Transverse colon (tissue), 4 donors: ENCODE measurements around the gene GMPPB. TPM values are rescaled to one million over a fixed set of nuclear protein-coding genes. Genes with fewer than 3 reads are reported as not detected.

Source experiments
- DNase-seq: peaks from one replicate; pipeline ENCODE4 v3.0.0-alpha.2; 2019
- H3K27ac ChIP-seq, 4 donors: fragments of 200-600 bp; sonication (generic); 2 replicates each; pipeline ENCODE4 v1.5.1; 2016 to 2018; ENCODE audit warnings: inconsistent platforms in 4 of 4
- H3K27me3 ChIP-seq: fragments of 200-600 bp; sonication (generic); 2 replicates; pipeline ENCODE4 v1.5.1; 2017; ENCODE audit warnings: inconsistent platforms
- H3K36me3 ChIP-seq, 4 donors: fragments of 200-600 bp; sonication (generic); 2 replicates each; pipeline ENCODE4 v1.5.1; 2017 to 2019; ENCODE audit warnings: inconsistent platforms in 4 of 4
- H3K4me1 ChIP-seq, 4 donors: fragments of 200-600 bp; sonication (generic); 2 replicates each; pipeline ENCODE4 v1.5.1; 2017 to 2020; ENCODE audit warnings: inconsistent platforms in 4 of 4
- H3K4me3 ChIP-seq, 4 donors: fragments of 200-600 bp; sonication (generic); 1 replicate in 1 of 4; 2 replicates in 3 of 4; pipeline versions ENCODE4 v1.5.1 to v1.6.1; 2017 to 2019; ENCODE audit warnings: inconsistent platforms in 4 of 4
- H3K9me3 ChIP-seq, 2 donors: fragments of 200-600 bp; sonication (generic); 2 replicates each; pipeline ENCODE4 v1.5.1; 2017 to 2019; ENCODE audit warnings: inconsistent platforms in 2 of 2
- EP300 ChIP-seq: sonication (generic); formaldehyde crosslinking; IDR thresholded peaks from one replicate; pipeline ENCODE4 v1.6.1; 2017; ENCODE audit warnings: antibody characterized with exemption, low read depth
- POLR2A ChIP-seq: fragments of 450-650 bp; IDR thresholded peaks from one replicate; pipeline ENCODE4 v1.6.1; 2016; ENCODE audit warnings: antibody characterized with exemption, mild to moderate bottlenecking, moderate library complexity
- POLR2AphosphoS5 ChIP-seq, 3 donors: sonication (generic); formaldehyde crosslinking; IDR thresholded peaks; one replicate each; pipeline ENCODE4 v1.6.1; 2016; ENCODE audit warnings: antibody characterized with exemption in 3 of 3
- WGBS, 2 donors: methylation state at CpG; one replicate each; pipeline ENCODE4 v1.1.5; 2018; ENCODE audit warnings: low coverage in 1 of 2; 5-methylcytosine and 5-hydroxymethylcytosine counted together
- in situ Hi-C, 4 donors: fragments of 200-750 bp; cut with MboI; loops; one replicate each; pipeline versions ENCODE4 v1.15.0 to v1.15.1; 2017; ENCODE audit warnings: low sequenced_read_pairs in 3 of 4, low pct_ligation_motif_present in 1 of 4, low pct_unique_long_range_greater_than_20kb in 1 of 4
- intact Hi-C: fragments of 100-400 bp; cut with DNase I; formaldehyde crosslinking; loops from one replicate; pipeline ENCODE4 v1.15.1; 2023; ENCODE audit warnings: low total_unique reads
- total RNA-seq, 4 donors: library from RNA; depleted of rRNA; stranded (reverse); fragments of >200 nt; gene quantifications; one replicate each; pipeline ENCODE4 v1.1.0, GENCODE V29; 2016
- TF ChIP-seq, protein P1 (sequence below), 5 experiments: fragments of 200-600 bp in 3 of 5; fragments of 450-650 bp in 2 of 5; sonication (generic) in 3 of 5; IDR thresholded peaks; 1 replicate in 2 of 5; 2 replicates in 3 of 5; pipeline ENCODE4 v1.5.1; 2016 to 2017; ENCODE audit warnings: antibody characterized with exemption in 5 of 5, inconsistent platforms in 3 of 5, mild to moderate bottlenecking in 2 of 5, moderate library complexity in 1 of 5

The GMPPB gene
- total RNA-seq, 4 donors from 2014 or later, result 37.2 to 53.9 (median 44.2) TPM

DNA sequence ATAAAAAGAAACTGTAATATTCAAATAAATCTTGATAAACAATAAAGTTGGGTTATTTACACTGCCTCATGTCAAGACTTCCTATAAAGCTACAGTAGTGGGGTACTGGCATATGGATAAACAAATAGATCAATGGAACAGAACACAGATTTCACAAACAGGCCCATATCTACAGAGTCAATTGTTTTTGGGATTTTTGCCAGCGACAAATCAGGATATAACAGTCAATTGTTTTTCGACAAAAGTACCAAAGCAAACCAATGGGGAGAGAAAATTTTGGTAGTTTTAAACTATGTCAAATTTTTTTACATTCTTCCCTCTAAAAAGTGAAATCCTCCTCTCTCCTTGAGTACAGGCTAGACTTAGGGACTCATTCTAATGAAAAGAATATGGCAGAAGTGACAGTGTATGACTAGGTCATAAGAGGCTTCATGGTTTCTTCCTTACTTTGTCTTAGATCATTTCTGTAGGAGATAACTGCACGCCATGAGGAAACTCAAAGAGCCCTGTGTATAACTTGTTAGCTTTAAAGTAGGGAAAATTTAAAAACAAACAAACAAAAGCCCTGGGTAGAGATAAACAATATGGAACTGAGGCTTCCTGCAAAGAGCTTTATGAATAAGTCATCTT, 45.6 kb upstream of the GMPPB start:
- DNase-seq, result no peak
- intact Hi-C loops, result no loop called here
- Histone ChIP-seq H3K36me3 (no peaks in the 10 kb centered on the region), H3K4me1 (peaks cover 0 to 14% (median under 1%) of the 10 kb centered on the region in 4 donors), H3K9me3 (no peaks in the 10 kb centered on the region), H3K27me3 (no peaks in the 10 kb centered on the region), H3K4me3 (no peak overlapping the region), H3K27ac (no peak overlapping the region)
- 90 to 100% methylated on average over 2 to 3 of the region's 3 CpGs for WGBS, 2 donors
- in situ Hi-C loops, result no loop called here
- TF ChIP-seq POLR2A (no peak), POLR2AphosphoS5 (IDR thresholded peaks at IDR 0.05) (no peak), EP300 (no peak)
- TF ChIP-seq, protein P1, sequence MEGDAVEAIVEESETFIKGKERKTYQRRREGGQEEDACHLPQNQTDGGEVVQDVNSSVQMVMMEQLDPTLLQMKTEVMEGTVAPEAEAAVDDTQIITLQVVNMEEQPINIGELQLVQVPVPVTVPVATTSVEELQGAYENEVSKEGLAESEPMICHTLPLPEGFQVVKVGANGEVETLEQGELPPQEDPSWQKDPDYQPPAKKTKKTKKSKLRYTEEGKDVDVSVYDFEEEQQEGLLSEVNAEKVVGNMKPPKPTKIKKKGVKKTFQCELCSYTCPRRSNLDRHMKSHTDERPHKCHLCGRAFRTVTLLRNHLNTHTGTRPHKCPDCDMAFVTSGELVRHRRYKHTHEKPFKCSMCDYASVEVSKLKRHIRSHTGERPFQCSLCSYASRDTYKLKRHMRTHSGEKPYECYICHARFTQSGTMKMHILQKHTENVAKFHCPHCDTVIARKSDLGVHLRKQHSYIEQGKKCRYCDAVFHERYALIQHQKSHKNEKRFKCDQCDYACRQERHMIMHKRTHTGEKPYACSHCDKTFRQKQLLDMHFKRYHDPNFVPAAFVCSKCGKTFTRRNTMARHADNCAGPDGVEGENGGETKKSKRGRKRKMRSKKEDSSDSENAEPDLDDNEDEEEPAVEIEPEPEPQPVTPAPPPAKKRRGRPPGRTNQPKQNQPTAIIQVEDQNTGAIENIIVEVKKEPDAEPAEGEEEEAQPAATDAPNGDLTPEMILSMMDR (IDR thresholded peaks at IDR 0.05), result no peak

DNA sequence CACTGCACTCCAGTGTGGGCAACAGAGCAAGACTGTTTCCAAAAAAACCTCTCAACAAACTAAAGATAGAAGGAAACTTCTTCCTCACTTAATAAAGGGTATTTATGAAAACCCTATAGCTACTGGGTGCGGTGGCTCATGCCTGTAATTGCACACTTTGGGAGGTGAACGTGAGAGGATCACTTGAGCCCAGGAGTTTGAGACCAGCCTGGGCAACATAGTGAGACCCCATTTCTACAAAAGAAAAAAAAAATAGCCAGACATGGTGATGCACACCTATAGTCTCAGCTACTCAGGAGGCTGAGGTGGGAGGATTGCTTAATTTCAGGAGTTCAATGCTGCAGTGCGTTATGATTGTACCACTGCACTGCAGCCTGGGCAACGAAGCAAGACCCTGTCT, 40.2 kb upstream of the GMPPB start:
- Histone ChIP-seq H3K4me3 (no peak overlapping the region), H3K27me3 (no peaks in the 10 kb centered on the region), H3K4me1 (no peaks in the 10 kb centered on the region), H3K27ac (no peak overlapping the region), H3K9me3 (no peaks in the 10 kb centered on the region), H3K36me3 (no peaks in the 10 kb centered on the region)
- no peak for DNase-seq
- TF ChIP-seq, protein P1 (IDR thresholded peaks at IDR 0.05), result no peak
- TF ChIP-seq POLR2AphosphoS5 (IDR thresholded peaks at IDR 0.05) (no peak), EP300 (no peak), POLR2A (no peak)
- intact Hi-C loops, result no loop called here
- 90 to 95% methylated on average over 4 of the region's 4 CpGs for WGBS, 2 donors
- in situ Hi-C loops, result no loop called here

- in situ Hi-C loops, result no loop called here
- WGBS, 2 donors, result 82% methylated on average over 3 of the region's 3 CpGs; no CpG with 5 or more reads in 1 of the 2 donors
- TF ChIP-seq POLR2AphosphoS5 (IDR thresholded peaks at IDR 0.05) (no peak), POLR2A (no peak), EP300 (no peak)
- TF ChIP-seq, protein P1 (IDR thresholded peaks at IDR 0.05), result no peak
These were observed 37.9 kb upstream of the GMPPB start for GRCh38 chr3:49761661-49762060.

DNA sequence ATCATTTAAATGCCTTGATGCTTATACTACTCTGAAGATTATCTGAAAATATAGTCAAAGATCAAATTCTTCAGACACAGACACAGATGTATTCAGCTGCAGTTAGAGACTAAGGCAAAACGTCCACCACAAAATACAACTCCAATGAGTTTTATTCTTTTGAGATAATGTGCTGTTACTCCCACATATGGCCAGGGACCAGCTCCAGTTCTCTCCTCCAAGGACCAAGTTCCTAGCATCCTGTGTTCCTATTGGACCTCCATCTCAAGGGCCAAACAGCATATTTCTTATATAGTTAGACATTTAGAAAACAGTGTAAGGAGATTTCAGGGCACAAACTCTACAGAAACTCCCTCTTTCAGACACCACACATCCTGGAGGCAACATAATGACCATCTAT, 35.5 kb upstream of the GMPPB start:
- 54 to 86% methylated on average over 1 of the region's 1 CpG for WGBS, 2 donors
- DNase-seq, result no peak

More at GRCh38 chr3:49761661-49762060, 37.9 kb upstream of the GMPPB start:
- intact Hi-C loops, result no loop called here
- Histone ChIP-seq H3K4me1 (no peaks in the 10 kb centered on the region), H3K27me3 (no peaks in the 10 kb centered on the region), H3K27ac (no peak overlapping the region), H3K9me3 (no peaks in the 10 kb centered on the region), H3K36me3 (no peaks in the 10 kb centered on the region), H3K4me3 (no peak overlapping the region)
- no peak for DNase-seq

More for the DNA sequence above, 35.5 kb upstream of the GMPPB start:
- in situ Hi-C loops (no loop called here), intact Hi-C loops (no loop called here)
- H3K27me3 ChIP-seq, result no peaks in the 10 kb centered on the region
- no peak overlapping the region for H3K4me3 ChIP-seq
- H3K4me1 ChIP-seq, result peaks cover 0 to 3% (median 0%) of the 10 kb centered on the region in 4 donors
- TF ChIP-seq EP300, result no peak
- TF ChIP-seq, protein P1 (IDR thresholded peaks at IDR 0.05), result no peak
- no peak for TF ChIP-seq POLR2A
- no peak for TF ChIP-seq POLR2AphosphoS5 (IDR thresholded peaks at IDR 0.05)
- H3K27ac ChIP-seq, result no peak overlapping the region
- H3K9me3 ChIP-seq, result no peaks in the 10 kb centered on the region
- H3K36me3 ChIP-seq, result no peaks in the 10 kb centered on the region
